Measurements from ENCODE around the gene DCXR.

Gene DCXR

DNA sequence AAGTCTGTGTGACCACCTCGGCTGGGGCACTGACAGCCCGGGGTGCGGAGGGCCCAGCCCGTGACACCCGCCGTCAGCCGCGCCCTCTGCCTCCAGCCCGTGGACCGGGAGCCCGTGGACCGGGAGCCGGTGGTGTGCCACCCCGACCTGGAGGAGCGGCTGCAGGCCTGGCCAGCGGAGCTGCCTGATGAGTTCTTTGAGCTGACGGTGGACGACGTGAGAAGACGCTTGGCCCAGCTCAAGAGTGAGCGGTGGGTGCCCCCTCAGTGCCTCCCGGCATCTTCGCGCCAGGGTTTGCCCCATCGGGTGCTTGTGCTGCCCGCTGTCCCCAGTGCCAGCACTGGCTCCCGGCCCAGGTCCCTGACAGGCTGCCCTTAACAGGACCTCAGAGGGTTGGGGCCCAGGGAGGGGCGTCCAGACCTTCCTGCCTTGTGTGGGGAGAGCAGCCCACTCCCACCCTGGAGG is 28.5 kb downstream of the DCXR start:
- no peak for DNase-seq

DNA sequence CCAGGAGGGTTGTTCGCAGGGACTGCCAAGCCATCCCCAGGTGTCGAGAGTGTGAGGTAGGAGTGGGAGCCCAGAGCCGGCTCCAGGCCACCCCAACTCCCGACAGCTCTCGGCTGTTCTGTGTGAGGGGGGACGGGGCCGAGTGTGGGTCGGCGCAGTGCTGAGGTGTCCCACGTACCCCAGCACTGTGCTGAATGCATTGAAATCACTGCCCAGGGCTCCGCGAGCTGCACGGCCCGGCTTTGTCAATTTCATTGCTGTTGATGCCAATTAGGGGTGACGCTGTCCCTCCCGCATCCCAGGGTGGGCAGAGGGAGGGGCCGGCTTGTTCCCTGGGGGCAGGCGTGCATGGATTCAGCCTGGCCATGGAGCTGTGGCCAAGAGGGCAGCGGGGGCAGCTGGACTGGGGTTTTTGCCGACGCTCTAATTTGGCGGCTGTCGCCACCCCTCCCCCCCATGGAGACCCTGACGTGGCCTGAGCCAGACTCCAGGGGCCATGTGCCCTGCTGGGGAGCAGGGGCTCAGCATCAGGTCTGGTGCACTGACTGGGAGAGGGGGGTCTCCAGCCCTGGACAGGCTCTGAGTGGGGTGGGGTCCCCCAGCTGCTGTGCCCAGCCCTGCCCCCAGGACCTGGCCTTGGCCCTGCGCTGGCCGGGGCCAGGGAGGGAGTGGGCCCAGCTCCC is 29.1 kb downstream of the DCXR start:
- DNase-seq = no peak

DNA sequence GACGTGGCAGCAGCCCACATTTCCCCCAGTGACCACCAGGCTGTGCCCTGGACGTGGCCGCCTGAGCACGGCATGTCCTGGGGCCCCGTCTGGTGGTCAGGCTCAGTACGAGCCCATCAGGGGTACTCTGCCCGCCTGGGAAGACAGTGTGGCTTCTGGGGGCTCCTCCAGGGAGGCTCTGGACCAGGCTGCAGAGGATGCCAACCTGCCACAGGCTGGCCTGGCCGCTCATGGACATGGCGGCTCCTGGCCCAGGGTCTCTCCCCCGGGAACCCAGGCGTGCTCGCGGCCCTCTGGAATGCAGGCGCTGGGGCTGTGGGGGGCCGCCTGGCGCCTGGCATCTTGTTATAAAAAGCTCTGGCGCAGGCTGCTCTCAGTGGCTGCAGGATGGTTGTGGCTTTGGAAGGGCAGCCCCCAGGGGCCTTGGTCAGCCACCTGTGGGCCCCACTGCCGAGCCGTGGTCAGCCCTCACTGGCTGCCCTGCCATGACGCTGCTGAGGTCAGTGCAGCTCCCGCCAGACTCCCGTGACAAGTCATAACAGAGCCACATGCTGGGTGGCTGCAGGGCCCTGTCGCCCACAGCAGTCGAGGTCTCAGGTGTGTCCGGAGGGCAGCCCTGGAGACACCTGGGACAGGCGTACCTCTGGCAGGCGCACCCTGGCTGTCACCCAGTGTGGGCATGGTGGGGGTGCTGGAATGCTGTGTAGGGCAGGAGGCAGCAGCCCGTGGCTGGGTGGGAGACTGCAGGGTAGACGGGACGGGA is 29.8 kb downstream of the DCXR start:
- no peak for DNase-seq

DNA sequence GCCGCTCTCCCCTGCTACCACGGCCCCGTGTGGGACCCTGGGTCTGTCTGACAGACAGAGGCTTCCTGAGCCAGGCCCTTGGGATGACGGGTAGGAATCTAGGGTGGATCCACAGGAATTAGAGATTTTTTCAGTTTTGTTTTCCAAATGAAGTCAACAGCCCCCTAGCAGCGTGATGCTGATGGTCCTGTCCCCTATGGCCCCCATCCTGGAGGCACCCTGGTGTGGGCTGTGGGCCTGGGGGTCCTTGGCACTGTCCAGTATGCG is 30.3 kb downstream of the DCXR start:
- no peak for DNase-seq

DNA sequence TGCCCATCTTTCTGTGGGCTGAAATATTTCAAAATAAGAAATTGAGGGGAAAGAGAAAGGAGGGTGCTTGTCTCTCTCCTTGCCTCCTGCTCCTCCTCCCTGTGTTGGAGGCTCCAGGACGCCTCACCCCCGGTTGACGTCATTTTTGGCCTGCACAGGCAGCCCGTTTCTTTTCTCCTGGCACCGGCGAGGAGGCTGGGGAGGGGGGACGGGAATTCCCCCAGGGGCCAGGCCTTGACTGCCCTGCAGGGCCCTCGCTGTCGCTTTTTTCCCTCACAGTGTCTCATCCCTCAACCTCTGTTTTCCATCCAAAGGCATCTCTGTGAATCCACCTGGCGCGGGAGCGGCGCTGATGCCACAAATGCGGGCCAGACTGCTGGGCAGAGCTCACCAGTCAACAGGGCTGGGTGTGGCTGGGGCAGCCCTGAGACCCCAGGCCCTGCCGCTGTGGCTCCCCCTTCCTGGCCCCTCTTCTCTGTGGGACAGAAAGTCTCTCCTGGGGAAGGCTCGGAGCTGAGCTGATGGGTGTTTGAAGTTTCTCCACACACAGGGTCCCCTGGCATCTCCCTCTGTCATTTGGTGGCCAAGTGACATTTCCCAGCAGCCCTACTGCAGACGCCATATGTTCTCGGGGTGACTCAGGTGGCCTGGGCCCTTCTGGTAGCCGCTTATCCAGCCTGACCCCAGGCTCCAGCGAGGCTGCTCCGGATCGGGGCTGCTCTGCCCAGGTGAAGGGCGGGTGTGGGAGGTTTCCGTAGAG is 30.8 kb downstream of the DCXR start:
- DNase-seq = no peak

DNA sequence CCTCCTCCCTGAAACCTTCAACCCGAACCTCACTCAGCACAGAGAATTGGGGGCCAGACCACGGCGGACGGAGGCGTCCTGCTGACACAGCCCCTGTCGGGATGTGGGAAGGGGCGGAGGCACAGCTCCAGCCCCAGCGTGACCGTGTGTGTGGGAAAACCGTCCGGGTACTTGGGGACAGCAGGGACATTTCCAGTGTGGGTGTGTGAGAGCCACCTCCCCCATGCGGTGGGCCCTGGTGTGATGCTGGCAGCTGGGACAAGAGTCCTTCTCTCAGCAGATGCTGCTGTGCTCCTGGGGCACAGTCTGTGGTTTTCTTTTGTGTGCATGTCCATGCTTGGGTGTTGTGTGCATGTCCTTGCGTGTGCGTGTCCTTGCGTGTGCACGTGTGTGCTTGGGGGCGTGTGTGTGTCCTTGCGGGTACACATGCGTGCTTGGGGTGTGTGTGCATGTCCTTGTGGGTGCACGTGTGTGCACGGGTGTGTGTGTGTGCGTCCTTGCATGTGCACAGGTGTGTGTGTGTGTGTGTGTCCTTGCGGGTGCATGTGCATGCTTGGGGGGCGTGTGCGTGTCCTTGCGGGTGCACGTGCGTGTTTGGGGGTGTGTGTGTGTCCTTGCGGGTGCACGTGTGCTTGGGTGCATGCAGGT is 31.7 kb downstream of the DCXR start:
- DNase-seq = no peak

DNA sequence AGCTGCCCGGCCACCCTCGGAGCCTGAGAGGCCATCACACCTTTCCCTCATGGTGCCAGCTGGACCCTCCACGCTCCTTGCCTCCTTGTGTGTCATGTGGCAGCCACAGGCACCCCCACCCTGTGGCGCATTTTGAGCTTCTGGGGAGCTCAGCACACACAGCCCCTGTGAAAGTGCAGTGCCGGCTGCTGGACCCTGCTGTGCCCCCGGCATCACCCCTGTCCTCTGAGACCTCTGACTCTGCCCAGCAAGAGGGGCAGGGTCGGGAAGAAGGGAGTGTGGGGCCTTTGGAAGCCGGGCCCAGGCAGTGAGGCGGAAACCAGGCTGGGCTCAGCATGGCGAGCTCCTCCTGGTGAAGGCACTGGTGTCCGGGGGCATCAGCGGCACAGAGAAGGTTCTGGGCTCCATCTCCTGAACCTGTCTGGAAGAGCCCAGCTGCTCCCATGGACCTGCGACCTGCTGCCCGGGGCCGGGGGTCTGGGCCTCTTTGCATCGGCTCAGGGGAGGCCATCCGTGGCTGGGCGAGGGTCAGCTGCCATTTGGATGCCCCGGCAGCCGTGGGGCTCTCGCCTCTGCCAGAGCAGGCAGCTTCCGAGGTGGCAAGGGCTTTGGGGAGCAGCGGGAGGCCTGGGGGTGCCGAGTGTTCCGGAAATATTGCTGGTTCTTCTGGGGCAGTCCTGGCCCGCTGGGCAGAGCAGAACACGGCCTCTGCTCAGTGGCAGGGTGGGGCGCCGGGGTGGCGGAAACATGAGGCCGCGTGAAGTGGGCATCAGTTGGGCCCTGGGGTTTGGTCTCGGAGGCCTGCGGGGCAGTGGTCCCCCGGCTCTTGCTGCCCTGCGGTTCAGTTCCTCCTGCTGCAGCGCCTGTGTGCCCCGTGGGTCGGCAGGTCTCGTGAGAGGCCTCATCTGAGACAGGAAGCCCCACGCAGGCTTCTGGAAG is 32.7 kb downstream of the DCXR start:
- no peak for DNase-seq

DNA sequence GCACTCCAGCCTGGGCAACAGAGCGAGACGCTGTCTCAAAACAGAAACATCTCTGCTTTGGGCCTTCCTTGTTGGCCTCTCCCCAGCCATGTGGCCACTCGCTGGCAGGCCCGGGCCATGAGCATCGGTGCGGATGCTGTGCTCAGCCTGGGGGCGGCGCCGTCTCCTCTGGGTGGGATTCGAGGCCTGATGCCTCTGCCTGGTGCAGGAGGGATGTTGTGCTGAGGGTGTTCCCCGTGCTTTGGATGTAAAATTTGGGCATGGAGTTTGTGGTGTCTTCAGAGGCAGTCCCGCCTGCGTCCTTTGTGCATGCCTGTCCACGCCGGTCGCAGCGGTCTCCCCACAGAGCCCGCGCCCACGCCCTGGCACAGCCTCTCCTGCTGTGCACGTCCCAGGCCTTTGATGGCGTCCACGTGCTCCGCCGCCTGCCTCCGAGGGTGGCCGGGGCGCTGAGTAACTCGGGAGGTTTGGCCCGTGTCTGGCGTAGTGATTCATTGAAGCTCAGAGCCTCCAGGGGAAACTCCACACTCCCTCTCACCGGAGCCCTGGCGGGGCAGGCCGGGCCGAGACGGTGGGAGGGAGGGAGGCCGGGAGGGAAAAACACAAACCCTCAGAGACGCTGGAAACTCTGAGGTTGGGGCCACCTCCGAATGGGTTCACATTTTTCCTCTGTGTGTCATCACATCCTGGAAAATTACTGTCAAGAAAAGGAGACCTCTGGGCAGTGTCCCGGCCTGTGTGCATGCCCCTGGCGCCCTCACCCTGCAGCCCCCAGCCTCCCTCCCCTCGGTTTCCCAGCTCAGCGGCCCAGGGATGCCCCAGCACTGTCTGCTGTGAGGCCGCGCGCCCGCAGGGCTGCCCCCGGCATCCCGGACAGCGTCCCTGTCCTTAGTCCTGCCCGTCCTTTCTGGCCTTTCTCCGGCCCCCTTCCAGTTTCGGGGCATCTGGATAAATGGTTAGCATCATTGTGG is 33.8 kb downstream of the DCXR start:
- no peak for DNase-seq

DNA sequence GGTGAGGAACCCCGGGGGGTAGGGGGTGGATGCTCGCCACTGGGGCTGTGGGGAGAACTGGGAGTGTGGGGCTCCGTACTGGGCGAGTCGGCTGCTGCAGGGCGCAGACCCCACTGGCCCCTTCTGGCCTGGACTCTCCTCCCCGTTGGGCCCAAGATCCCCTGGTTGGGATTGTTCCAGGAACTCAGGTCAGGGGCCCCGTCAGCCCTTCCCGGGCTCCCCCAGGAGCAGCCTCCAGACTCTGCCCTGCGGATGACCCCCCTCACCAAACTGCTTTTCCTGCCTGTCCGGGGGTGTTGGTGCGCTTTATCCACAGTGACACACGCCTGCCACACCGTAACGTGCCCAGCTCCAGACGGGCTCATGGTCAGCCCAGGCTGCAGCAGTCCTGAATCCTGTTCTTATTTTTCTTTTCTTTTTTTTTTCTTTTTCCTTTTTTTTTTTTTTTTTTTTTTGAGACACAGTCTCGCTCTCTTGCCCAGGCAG is 35.9 kb downstream of the DCXR start:
- no peak for DNase-seq

DNA sequence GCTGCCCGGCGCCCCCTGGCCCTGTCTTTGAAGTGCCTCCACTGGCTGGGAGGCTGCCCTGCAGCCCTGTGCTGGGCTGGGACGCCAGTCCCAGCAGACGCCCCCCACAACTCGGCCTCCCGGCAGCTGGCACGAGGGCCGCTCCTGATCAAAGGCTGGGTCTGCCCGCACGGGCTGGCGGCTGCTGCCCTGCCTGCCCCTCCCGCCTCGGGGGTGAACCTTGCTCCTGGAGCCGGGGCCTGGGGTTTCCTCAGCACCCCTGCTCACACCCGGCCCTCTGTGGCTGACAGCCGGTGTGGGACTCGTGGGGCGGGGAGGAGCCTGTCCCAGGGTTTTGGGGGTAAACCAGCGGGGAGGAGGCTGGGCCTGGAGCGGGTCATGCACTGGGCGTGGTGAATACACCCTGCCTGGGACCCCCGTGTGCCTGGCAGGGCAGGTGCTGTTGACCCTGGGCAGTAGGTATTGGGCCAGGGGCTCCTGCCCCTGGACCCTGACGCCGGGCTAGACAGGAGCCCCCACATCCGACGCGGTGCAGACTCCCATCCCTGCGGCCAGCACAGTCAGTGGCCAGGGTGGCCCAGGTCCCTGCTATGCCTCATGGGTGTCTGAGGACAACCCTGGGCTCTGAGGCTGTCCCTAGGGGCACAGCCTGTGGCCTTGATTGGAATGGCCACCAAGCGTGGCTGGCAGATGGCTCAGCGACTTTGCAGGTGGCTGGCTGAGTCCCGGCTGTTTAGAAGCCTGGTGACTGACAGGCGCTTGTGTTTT is 36.5 kb downstream of the DCXR start:
- DNase-seq = no peak

DNA sequence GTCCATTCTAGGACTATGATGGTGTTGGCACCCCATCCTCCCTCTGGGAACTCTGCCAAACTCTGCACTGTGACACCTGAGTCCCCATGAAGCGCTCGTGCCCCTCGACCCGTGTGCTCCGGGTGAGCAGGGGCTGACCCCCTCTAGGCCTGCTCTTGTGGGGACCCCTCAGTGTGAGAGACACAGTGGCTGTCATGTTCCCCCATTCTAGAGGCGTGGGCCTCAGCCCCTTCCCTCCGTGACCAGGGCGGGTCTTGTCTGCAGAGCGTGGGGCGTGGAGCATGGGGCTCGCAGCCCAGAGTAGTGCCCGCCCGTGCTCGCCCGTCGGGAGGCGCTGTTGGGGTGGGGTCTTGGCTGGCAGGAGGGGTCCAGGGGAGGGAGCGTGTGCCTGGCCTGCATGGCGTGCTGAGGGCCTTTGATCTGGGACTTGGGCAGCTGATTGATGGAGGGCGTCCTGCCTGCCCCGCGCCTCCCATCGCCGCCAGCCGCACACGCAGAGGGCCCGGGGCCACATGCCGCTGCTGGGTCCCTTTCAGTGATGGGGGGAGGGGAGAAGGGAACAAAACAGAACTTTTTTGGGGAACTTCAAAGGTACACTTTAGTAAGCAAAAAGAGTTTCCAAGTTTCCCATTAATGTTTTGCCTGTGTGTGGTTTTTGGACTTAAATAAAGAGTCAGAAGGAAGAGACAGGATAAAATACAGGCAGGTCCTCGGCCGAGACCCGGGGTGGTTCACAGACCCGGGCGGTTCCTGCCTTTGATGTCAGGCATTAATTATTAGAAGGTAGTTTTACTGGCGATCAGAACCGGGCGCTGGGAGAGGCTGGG is 37.3 kb downstream of the DCXR start:
- no peak for DNase-seq

DNA sequence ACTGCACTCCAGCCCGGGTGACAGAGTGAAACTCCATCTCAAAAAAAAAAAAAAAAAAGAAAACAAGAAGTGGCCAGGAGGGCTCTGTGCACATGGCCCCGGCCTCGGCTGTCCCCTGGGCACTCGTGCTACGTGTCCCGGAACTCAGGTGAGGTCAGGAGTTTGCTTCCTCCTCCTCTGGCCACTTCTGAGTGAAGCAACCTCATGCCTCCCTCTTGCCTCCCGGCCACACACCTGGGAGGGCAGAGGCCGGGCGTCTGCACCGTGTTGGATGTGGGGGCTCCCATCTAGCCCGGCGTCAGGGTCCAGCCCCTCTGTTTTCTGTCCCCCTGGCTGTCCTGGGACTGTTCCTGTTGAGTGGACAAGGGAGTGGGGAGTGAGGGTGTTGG is 37.9 kb downstream of the DCXR start:
- DNase-seq = no peak

DNA sequence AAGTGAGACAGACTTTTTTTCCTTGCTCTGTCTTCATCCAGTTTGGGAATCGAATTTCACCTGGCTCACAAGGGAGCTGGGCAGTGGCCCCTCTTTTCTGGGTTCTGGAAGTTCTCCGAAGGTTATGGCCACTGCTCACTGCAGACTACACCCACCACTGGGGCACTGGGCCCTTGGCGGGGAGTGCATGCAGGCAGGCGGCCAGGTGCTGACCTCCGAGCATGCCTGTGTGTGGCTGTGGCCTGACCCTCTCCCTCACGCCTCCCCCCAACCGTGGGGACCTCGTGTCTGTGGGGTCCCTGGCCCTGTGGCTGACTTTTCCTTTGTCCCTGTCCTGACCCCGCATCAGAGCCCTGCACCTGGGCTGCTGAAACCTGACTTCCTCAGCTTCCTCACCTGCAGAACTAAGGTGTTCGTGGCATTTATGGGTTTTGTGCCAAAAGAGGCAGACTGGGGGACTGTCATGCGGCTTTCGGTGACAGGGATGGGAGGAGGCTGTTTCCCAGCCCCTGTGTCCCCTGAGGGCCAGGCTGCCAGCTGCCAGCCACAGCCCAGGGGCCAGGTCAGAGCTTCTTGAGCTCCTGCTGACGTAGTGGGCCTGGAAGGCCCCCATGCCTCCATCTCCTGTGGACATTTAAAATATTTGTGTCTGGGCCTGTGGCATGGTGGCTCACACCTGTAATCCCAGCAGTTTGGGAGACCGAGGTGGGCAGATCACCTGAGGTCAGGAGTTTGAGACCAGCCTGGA is 38.6 kb downstream of the DCXR start:
- no peak for DNase-seq

DNA sequence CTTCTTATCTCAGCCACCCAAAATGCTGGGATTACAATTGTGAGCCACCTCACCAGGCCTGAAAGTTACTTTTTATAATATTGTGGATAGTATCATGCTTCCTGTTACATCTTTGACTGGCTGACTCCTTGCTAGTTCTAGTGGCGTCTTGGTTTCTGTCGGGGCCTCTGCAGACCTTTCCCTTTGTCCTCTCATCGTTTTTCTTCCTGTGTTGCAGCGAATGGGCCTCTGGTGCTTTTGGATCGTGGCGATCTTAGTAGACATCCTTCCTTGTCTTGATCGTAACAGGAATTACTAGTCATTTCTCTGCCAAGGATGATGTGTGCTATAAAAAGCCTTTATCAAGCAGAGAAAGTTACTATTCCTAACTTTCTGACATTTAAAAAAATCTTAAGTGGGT is 39.3 kb downstream of the DCXR start:
- DNase-seq = no peak

DNA sequence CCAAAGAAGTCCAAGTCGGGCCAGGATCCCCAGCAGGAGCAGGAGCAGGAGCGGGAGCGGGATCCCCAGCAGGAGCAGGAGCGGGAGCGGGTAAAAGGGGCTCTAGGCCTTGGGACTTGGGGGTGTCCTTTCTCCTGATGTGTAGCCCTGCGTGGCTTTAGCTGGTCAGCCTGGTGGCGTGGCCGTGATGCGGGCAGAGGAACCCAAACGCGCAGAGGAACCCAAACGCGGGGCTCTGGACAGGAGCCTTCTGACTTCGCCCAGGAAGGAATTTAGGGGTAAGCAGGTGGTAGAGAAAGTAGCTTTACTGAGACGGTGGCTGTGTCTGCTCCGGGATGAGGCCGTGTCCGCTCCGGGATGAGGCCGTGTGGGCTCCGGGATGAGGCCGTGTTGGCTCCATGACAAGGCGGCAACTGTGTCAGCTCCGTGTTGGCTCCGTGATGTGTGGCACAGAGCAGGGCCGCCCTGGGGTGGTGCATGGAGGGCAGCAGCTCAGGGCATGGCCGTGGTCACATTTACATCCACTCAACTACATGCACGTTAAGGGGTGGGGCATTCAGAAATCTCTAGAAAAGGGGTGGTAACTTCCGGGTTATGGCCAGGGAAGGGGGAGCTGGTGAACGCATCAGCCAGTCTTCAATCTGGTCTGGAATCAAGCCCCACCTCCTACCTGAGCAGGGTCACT is 40.6 kb downstream of the DCXR start:
- DNase-seq = no peak

DNA sequence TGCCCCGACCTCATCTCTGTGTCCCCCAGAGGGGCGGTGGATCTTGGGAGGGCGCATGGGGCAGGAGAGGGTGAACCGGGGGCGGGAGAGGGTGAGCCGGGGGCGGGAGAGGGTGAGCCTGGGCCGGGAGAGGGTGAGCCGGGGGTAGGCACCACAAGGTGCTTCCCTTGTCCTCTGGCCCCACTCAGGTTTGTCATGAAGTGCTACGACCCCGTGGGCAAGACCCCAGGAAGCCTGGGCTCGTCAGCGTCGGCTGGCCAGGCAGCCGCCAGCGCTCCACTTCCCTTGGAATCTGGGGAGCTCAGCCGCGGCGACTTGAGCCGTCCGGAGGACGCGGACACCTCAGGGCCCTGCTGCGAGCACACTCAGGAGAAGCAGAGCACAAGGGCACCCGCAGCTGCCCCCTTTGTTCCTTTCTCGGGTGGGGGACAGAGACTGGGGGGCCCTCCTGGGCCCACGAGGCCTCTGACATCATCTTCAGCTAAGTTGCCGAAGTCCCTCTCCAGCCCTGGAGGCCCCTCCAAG is 41.2 kb downstream of the DCXR start:
- no peak for DNase-seq

DNA sequence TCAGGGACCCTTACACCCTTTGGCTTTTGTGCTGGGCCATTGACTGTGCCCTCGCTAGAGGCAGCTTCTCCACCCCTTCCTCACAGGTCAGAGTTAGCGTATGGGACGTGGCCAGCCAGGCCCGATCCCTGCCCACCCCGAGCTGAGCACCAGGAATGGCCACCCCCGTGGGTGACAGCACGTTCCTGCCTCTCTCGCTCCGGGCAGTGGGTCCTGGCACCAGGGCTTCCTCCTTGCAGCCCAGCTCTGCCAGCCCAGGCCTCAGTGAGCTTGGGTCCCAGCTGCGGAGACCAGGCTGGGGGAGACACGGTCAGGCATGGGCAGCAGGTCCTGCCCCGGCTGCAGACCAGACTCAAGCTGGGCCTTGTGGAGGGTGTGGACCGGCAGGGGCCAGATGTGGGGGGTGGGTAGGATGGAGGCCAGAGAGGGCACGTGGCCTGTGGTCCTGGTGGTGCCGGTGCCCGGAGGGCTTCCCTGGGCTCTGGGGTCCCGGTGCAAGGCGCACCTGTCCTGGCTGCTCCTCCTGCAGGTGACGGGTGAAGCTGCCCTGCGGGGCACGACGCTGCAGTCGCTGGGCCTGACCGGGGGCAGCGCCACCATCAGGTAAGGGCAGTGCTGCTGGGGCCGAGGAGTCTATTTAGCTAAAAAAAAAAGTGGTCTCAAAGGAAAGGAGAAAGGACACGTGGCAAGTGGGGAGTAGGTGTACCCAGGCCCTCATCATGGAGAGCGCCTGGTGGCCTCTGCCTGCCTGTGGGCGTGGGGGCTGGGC is 41.9 kb downstream of the DCXR start:
- no peak for DNase-seq
